Aorta (tissue), 5 donors: ENCODE results near the gene SIX4. TPM values are rescaled to one million over a fixed set of nuclear protein-coding genes. Genes with fewer than 3 reads are reported as not detected.

Source experiments
- ATAC-seq: fragments of 200-7000 bp; cut with Tn5 transposase; one replicate; pipeline ENCODE4 v1.9.1; 2022; ENCODE audit warnings: moderate library complexity; ENCODE audit not compliant: low FRiP score
- DNase-seq, 2 donors: peaks; one replicate each; pipeline ENCODE4 v3.0.0-alpha.2; 2020
- H3K27ac ChIP-seq, 2 donors: one replicate each; pipeline ENCODE4 v1.5.1; 2013; ENCODE audit warnings: low read length in 2 of 2, mild to moderate bottlenecking in 2 of 2, moderate library complexity in 2 of 2, control low read depth in 1 of 2, inconsistent platforms in 1 of 2, low read depth in 1 of 2
- H3K27me3 ChIP-seq, 2 donors: one replicate each; pipeline ENCODE4 v1.6.1; 2013; ENCODE audit warnings: control low read depth in 1 of 2, low read length in 1 of 2, mild to moderate bottlenecking in 1 of 2, moderate library complexity in 1 of 2; ENCODE audit not compliant: insufficient read depth in 2 of 2, control insufficient read depth in 1 of 2
- H3K36me3 ChIP-seq, 2 donors: one replicate each; pipeline ENCODE4 v1.6.1; 2013; ENCODE audit warnings: control low read depth in 1 of 2, low read length in 1 of 2, mild to moderate bottlenecking in 1 of 2; ENCODE audit not compliant: insufficient read depth in 2 of 2, control insufficient read depth in 1 of 2
- H3K4me1 ChIP-seq, 2 donors: one replicate each; pipeline ENCODE4 v1.6.1; 2013; ENCODE audit warnings: low read length in 2 of 2, control low read depth in 1 of 2, mild to moderate bottlenecking in 1 of 2, moderate library complexity in 1 of 2; ENCODE audit not compliant: insufficient read depth in 2 of 2, control insufficient read depth in 1 of 2
- H3K4me3 ChIP-seq, 2 donors: one replicate each; pipeline ENCODE4 v1.5.1; 2013; ENCODE audit warnings: low read length in 2 of 2, control low read depth in 1 of 2, mild to moderate bottlenecking in 1 of 2
- H3K9me3 ChIP-seq: one replicate; pipeline ENCODE4 v1.6.1; 2013; ENCODE audit warnings: mild to moderate bottlenecking, low read length; ENCODE audit not compliant: control insufficient read depth
- WGBS, 2 donors: extraction: QIAGEN DNeasy Blood & Tissue Kit; methylation state at CpG; one replicate each; pipeline ENCODE4 v1.1.7; 2013; 5-methylcytosine and 5-hydroxymethylcytosine counted together
- intact Hi-C, 2 donors: fragments of 100-400 bp; cut with DNase I; formaldehyde crosslinking; loops; one replicate each; pipeline versions ENCODE4 v1.14.2 to v1.15.0; 2022
- long read RNA-seq, 2 donors: library from polyadenylated mRNA; unstranded; transcript quantifications; one replicate each; pipeline ENCODE4 v2.0.0, GENCODE V29; 2020 to 2021
- polyA plus RNA-seq, 2 donors: library from polyadenylated mRNA; stranded (reverse); fragments of 200-250 nt; gene quantifications; one replicate each; pipeline ENCODE4 v1.2.3, GENCODE V29; 2013
- total RNA-seq, 2 donors: library from RNA; stranded (reverse); fragmentation: NEBNext Ultra II Directional; extraction: Animal tissue kit (Norgen Biotek cat#: 25700); gene quantifications; one replicate each; pipeline ENCODE4 v1.2.1, GENCODE V29; 2021
- donor health status: healthy with polysubstance abuse.
- donor health status: Bipolar disorder and iron deficiency.
- donor health status: DM: no; HTN: no; CAD: no.
- donor health status: DM: no; HTN: no; CAD: no.
- donor health status: DM: yes; HTN: yes; CAD: no.

Gene SIX4
- 1 to 10 TPM; 3.0 to 6.0 TPM for total RNA-seq
- polyA plus RNA-seq = under 1 TPM; 0.50 to 0.82 TPM
- long read RNA-seq, donor 1 = 0 reads
- long read RNA-seq, donor 2, partial matches to known transcripts = 0 of 2 reads
- long read RNA-seq, donor 2, other reads (novel, unspliced or antisense) = 1 of 2 reads

DNA sequence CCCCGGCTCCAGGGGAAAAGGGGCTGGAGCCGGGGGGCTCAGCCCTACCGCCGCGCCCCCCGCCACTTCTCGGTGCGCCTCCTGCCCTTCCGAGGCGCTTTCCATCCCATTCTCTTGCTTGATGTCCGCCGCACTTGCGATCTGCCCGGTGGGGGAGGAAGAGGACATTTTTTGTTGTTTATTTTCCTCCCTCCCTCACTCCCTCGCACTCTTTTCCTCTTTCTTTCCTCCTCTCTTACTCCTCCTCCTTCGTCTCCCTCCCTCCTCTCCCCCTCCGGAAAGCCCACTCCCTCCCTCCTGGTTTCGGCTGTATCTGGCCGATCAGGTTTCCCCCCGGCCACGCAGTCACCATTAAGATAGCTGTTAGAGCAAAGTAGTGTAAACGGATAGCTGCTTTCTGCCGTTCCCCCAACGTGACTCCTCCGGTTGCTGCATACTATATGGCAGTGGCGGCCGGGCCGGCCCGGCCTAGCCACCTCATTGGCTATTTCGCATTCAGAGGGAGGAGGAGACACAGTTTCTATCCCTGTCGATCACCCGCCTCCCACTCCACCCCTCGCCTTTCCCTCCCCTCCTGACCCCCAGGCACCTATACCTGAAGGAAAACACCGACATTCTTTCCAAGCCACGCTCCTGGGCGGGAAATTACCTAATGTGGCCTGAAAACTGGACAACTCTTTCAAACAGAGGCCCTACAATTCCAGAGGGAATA is at the start of gene SIX4:
TSS of gene SIX4 (minus strand) at position 445 of the 712 bp plus-strand sequence. CDS start at position 168, 277 bp downstream.
- 2 to 3% methylated on average over 30 to 36 of the region's 36 CpGs for WGBS, 2 donors
- ATAC-seq (peak; percentile 81), DNase-seq (peak; percentile 73 to 89)
- no peaks in the 10 kb centered on the region for H3K9me3 ChIP-seq
- no peaks in the 10 kb centered on the region for H3K36me3 ChIP-seq
- intact Hi-C loops = loop anchor here (5.0 to 10.0 kb wide), 5 partner anchors 67 to 531 kb away; partner anchors contain the start of genes SLC38A6 (in 1 of the 2) and TRMT5 (in 1 of the 2)
- H3K27ac ChIP-seq = no peak within 1 kb of the TSS
- peak within 1 kb of the TSS; percentile 19 to 74 for H3K4me3 ChIP-seq
- no peaks in the 10 kb centered on the region for H3K27me3 ChIP-seq
- no peaks in the 10 kb centered on the region for H3K4me1 ChIP-seq

GRCh38 chr14:60773558-60773957 is 49.4 kb upstream of the SIX4 start:
- intact Hi-C loops = no loop called here
- no peak for ATAC-seq
- Histone ChIP-seq H3K4me1 (peaks cover 2 to 11% of the 10 kb centered on the region in 2 donors), H3K36me3 (no peaks in the 10 kb centered on the region), H3K4me3 (no peak overlapping the region), H3K27me3 (no peaks in the 10 kb centered on the region), H3K9me3 (no peaks in the 10 kb centered on the region), H3K27ac (no peak overlapping the region)
- no peak for DNase-seq

DNA sequence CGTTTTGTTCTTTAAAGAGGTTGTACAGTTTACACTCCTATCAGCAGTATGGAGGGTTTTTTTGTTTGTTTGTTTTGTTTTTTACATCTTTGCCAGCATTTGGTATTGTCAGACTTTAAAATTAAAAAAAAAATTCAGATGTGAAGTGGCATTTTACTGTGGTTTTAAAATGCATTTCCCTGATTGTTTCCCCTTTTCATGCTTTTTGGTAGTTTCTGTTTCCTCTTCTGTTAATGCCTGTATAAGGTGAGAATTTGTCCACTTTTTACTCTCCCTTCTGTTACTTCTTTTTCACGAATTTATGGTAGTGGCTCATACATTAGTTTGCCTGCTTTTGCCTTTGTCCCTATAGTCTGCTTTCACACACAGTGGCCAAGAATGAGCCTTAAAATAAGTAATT is 47.0 kb upstream of the SIX4 start:
- intact Hi-C loops = no loop called here
- H3K4me1 ChIP-seq = peaks cover 2 to 6% of the 10 kb centered on the region in 2 donors
- H3K27ac ChIP-seq = no peak overlapping the region
- no peak overlapping the region for H3K4me3 ChIP-seq
- no peak for ATAC-seq
- H3K36me3 ChIP-seq = no peaks in the 10 kb centered on the region
- H3K9me3 ChIP-seq = no peaks in the 10 kb centered on the region
- no peaks in the 10 kb centered on the region for H3K27me3 ChIP-seq
- DNase-seq = no peak
- 42 to 48% methylated on average over 2 of the region's 2 CpGs for WGBS, 2 donors

GRCh38 chr14:60768602-60769001 is 44.5 kb upstream of the SIX4 start:
- Histone ChIP-seq H3K4me3 (no peak overlapping the region), H3K36me3 (no peaks in the 10 kb centered on the region), H3K27ac (no peak overlapping the region), H3K9me3 (no peaks in the 10 kb centered on the region), H3K4me1 (no peaks in the 10 kb centered on the region), H3K27me3 (no peaks in the 10 kb centered on the region)
- DNase-seq = no peak
- no peak for ATAC-seq
- 97 to 99% methylated on average over 2 of the region's 2 CpGs for WGBS, 2 donors
- intact Hi-C loops = no loop called here

DNA sequence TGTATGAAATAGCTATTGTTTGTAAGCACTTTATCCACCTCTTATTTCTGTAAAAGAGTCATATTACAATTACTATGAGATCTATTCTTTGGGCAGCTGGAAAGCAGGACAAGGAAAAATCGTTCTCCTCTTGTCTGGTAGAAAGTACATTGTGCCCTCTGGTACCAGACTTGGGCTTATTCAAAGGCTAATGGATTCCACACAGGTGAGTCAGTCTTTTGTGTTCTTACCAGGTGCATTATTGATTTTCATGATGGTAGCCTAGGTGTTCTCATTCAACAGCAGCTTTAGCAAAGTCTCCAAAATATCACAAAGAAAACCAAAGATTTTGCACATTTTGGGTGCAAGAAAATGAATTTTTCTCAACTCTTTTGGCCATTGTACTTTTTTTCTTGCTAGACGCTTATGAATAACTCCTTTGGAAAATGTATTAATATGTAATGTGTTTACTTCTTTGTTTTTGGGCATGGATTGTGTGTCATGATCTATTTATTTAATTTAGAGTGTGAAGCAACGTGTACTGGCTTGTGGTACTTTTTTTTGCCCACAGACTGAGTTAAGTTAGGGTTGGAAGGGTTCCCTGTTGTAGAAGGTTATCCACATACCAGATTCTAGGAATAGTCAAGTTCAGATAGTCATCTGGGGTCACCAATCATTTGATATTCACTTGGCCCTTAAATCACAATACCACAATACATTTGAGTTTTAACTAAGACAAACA is 36.7 kb upstream of the SIX4 start:
- Histone ChIP-seq H3K27ac (no peak overlapping the region), H3K27me3 (no peaks in the 10 kb centered on the region), H3K9me3 (no peaks in the 10 kb centered on the region), H3K4me1 (no peaks in the 10 kb centered on the region), H3K36me3 (no peaks in the 10 kb centered on the region), H3K4me3 (no peak overlapping the region)
- WGBS, 2 donors = 84 to 88% methylated on average over 3 of the region's 3 CpGs
- intact Hi-C loops = no loop called here
- no peak for ATAC-seq
- no peak for DNase-seq

GRCh38 chr14:60760209-60760608 is 36.1 kb upstream of the SIX4 start:
- ATAC-seq (no peak), DNase-seq (no peak)
- H3K36me3 ChIP-seq = no peaks in the 10 kb centered on the region
- no peaks in the 10 kb centered on the region for H3K9me3 ChIP-seq
- no peaks in the 10 kb centered on the region for H3K27me3 ChIP-seq
- intact Hi-C loops = no loop called here
- no peak overlapping the region for H3K4me3 ChIP-seq
- no peaks in the 10 kb centered on the region for H3K4me1 ChIP-seq
- no peak overlapping the region for H3K27ac ChIP-seq
- 95 to 98% methylated on average over 1 of the region's 1 CpG for WGBS, 2 donors

DNA sequence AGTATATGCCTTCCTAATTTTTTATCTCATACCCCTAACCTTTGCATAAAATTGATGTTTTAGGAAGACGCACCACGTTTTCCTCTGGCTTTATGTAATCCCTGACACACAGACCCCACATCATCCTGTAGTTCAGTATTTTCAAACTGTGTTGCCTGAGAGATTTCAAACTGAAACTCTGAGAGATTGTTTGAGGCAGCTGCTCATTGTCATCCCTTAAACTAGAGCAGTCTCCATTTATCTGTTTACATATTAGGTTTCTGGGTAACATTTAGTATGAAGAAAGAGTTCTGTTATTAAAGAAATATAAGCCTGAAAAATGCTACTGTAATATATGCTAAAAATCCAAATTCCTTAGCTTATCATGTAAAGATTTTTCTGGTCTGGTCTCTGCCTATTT is 34.7 kb upstream of the SIX4 start:
- Histone ChIP-seq H3K27me3 (no peaks in the 10 kb centered on the region), H3K9me3 (no peaks in the 10 kb centered on the region), H3K4me1 (no peaks in the 10 kb centered on the region), H3K4me3 (no peak overlapping the region), H3K36me3 (no peaks in the 10 kb centered on the region), H3K27ac (no peak overlapping the region)
- no peak for DNase-seq
- intact Hi-C loops = no loop called here
- WGBS, 2 donors = 79 to 81% methylated on average over 2 of the region's 2 CpGs
- ATAC-seq = no peak

- intact Hi-C loops = no loop called here
- Histone ChIP-seq H3K36me3 (no peaks in the 10 kb centered on the region), H3K4me3 (no peak overlapping the region), H3K4me1 (no peaks in the 10 kb centered on the region), H3K9me3 (no peaks in the 10 kb centered on the region), H3K27me3 (no peaks in the 10 kb centered on the region), H3K27ac (no peak overlapping the region)
- ATAC-seq = no peak
- 66 to 77% methylated on average over 1 of the region's 1 CpG for WGBS, 2 donors
- DNase-seq = no peak
These were observed 33.4 kb upstream of the SIX4 start for GRCh38 chr14:60757567-60758002.
